ENCODE data around the gene EFNA3. TPM values are rescaled to one million over a fixed set of nuclear protein-coding genes. Genes with fewer than 3 reads are reported as not detected.
A peak's percentile ranks its signal among the peaks of the same experiment; 100 is the strongest.

EFNA3 gene
- total RNA-seq, 4 donors from 2014 or later, result 20.0 to 25.8 (median 21.1) TPM

- no peak for DNase-seq
- intact Hi-C loops (cut with DNase I), result loop anchor here (10.0 kb wide), 1 partner anchor 102 kb away; the partner anchor contains the start of gene PYGO2
- H3K36me3 ChIP-seq, result peaks cover 0 to 40% (median 0%) of the 10 kb centered on the region in 3 donors
- no peaks in the 10 kb centered on the region for H3K27me3 ChIP-seq
- WGBS, 2 donors, result 29 to 68% methylated on average over 1 to 3 of the region's 8 CpGs
- H3K27ac ChIP-seq, result no peak overlapping the region
- TF ChIP-seq CTCF (IDR thresholded peaks at IDR 0.05) (no peak), POLR2A (IDR thresholded peaks at IDR 0.05) (no peak)
- peaks cover 38 to 62% (median 44%) of the 10 kb centered on the region in 3 donors for H3K4me1 ChIP-seq
- no peak overlapping the region for H3K4me3 ChIP-seq
- no peaks in the 10 kb centered on the region for H3K9me3 ChIP-seq
Measured at GRCh38 chr1:155066777-155067176, 11.9 kb upstream of the EFNA3 start.

- WGBS, 2 donors, result no CpG with 5 or more reads among the region's 3 CpGs
- H3K9me3 ChIP-seq, result no peaks in the 10 kb centered on the region
Measured at GRCh38 chr1:155068599-155068998, 10.0 kb upstream of the EFNA3 start.

GRCh38 chr1:155069551-155070157 is 9.0 kb upstream of the EFNA3 start:
- H3K27me3 ChIP-seq, result no peaks in the 10 kb centered on the region
- H3K9me3 ChIP-seq, result no peaks in the 10 kb centered on the region
- TF ChIP-seq CTCF (IDR thresholded peaks at IDR 0.05), result no peak
- TF ChIP-seq POLR2A (IDR thresholded peaks at IDR 0.05), result no peak
- no peak for DNase-seq
- peaks cover 23 to 61% (median 24%) of the 10 kb centered on the region in 3 donors for H3K4me1 ChIP-seq
- H3K36me3 ChIP-seq, result peaks cover 0 to 33% (median 0%) of the 10 kb centered on the region in 3 donors
- intact Hi-C loops (cut with DNase I), result loop anchor here (10.0 kb wide), 1 partner anchor 105 kb away; the partner anchor contains the start of gene PYGO2
- no peak overlapping the region for H3K4me3 ChIP-seq
- 47 to 100% methylated on average over 1 to 4 of the region's 7 CpGs for WGBS, 2 donors
- H3K27ac ChIP-seq, result peak overlapping the region in 3 of 4 donors; percentile 81 to 89 (median 85)

More at GRCh38 chr1:155068599-155068998, 10.0 kb upstream of the EFNA3 start:
- Histone ChIP-seq H3K36me3 (peaks cover 0 to 33% (median 0%) of the 10 kb centered on the region in 3 donors), H3K4me3 (no peak overlapping the region), H3K4me1 (peaks cover 25 to 63% (median 29%) of the 10 kb centered on the region in 3 donors), H3K27me3 (no peaks in the 10 kb centered on the region), H3K27ac (no peak overlapping the region)
- no peak for DNase-seq
- TF ChIP-seq CTCF (IDR thresholded peaks at IDR 0.05) (no peak), POLR2A (IDR thresholded peaks at IDR 0.05) (no peak)
- intact Hi-C loops (cut with DNase I), result loop anchor here (10.0 kb wide), 1 partner anchor 104 kb away; the partner anchor contains the start of gene PYGO2

- H3K4me1 ChIP-seq, result peaks cover 18 to 56% (median 21%) of the 10 kb centered on the region in 3 donors
- TF ChIP-seq CTCF (IDR thresholded peaks at IDR 0.05) (no peak), POLR2A (IDR thresholded peaks at IDR 0.05) (no peak)
- 0 to 40% methylated on average over 1 of the region's 28 CpGs for WGBS, 2 donors
- H3K4me3 ChIP-seq, result peak overlapping the region in 3 of 4 donors; percentile 42 to 66 (median 47)
- H3K27me3 ChIP-seq, result no peaks in the 10 kb centered on the region
- H3K9me3 ChIP-seq, result no peaks in the 10 kb centered on the region
- intact Hi-C loops (cut with DNase I), result no loop called here
- DNase-seq, result no peak
- peak overlapping the region in 3 of 4 donors; percentile 81 to 89 (median 85) for H3K27ac ChIP-seq
- H3K36me3 ChIP-seq, result peaks cover 0 to 33% (median 0%) of the 10 kb centered on the region in 3 donors
Measured at GRCh38 chr1:155070158-155070621, 8.4 kb upstream of the EFNA3 start.
